ENCODE measurements around the gene JAKMIP1.
"Not testable (repeated sequence)": the region's sequence is repeated elsewhere in the genome, so short reads cannot be mapped to it uniquely, and the experiment has no call there.

Gene JAKMIP1

GRCh38 chr4:6221301-6221850, 21.0 kb upstream of the JAKMIP1 start:
- H3K27me3 ChIP-seq (ENCODE audit: insufficient read depth, low read depth, severe bottlenecking), result no peaks in the 10 kb centered on the region
- no peak overlapping the region for H3K27ac ChIP-seq
- H3K36me3 ChIP-seq, result no peaks in the 10 kb centered on the region
- DNase-seq, result no peak
- no peak for TF ChIP-seq CTCF (IDR thresholded peaks at IDR 0.05; ENCODE audit: low read depth, low read length)
- no peak overlapping the region for H3K4me3 ChIP-seq (ENCODE audit: low read depth, low read length)
- H3K9me3 ChIP-seq (ENCODE audit: severe bottlenecking), result peaks cover 8% of the 10 kb centered on the region

GRCh38 chr4:6217716-6218381, 17.5 kb upstream of the JAKMIP1 start:
- no peak for TF ChIP-seq CTCF (IDR thresholded peaks at IDR 0.05; ENCODE audit: low read depth, low read length)
- H3K4me3 ChIP-seq (ENCODE audit: low read depth, low read length), result no peak overlapping the region
- H3K27me3 ChIP-seq (ENCODE audit: insufficient read depth, low read depth, severe bottlenecking), result no peaks in the 10 kb centered on the region
- peaks cover 7% of the 10 kb centered on the region for H3K9me3 ChIP-seq (ENCODE audit: severe bottlenecking)
- no peak overlapping the region for H3K27ac ChIP-seq
- no peak for DNase-seq
- no peaks in the 10 kb centered on the region for H3K36me3 ChIP-seq

GRCh38 chr4:6216588-6216987, 16.2 kb upstream of the JAKMIP1 start:
- no peak for TF ChIP-seq CTCF (IDR thresholded peaks at IDR 0.05; ENCODE audit: low read depth, low read length)
- no peak for DNase-seq
- no peaks in the 10 kb centered on the region for H3K9me3 ChIP-seq (ENCODE audit: severe bottlenecking)

GRCh38 chr4:6209921-6210320, 9.6 kb upstream of the JAKMIP1 start:
- Histone ChIP-seq H3K27me3 (ENCODE audit: insufficient read depth, low read depth, severe bottlenecking) (no peaks in the 10 kb centered on the region), H3K9me3 (ENCODE audit: severe bottlenecking) (no peaks in the 10 kb centered on the region), H3K27ac (no peak overlapping the region), H3K4me3 (ENCODE audit: low read depth, low read length) (no peak overlapping the region), H3K36me3 (no peaks in the 10 kb centered on the region)
- TF ChIP-seq CTCF (IDR thresholded peaks at IDR 0.05; ENCODE audit: low read depth, low read length), result no peak
- DNase-seq, result no peak

More at GRCh38 chr4:6216588-6216987, 16.2 kb upstream of the JAKMIP1 start:
- H3K27ac ChIP-seq, result no peak overlapping the region
- H3K27me3 ChIP-seq (ENCODE audit: insufficient read depth, low read depth, severe bottlenecking), result no peaks in the 10 kb centered on the region
- no peaks in the 10 kb centered on the region for H3K36me3 ChIP-seq
- H3K4me3 ChIP-seq (ENCODE audit: low read depth, low read length), result no peak overlapping the region

GRCh38 chr4:6209291-6209690, 8.9 kb upstream of the JAKMIP1 start:
- H3K27me3 ChIP-seq (ENCODE audit: insufficient read depth, low read depth, severe bottlenecking); H3K36me3 ChIP-seq; H3K4me3 ChIP-seq (ENCODE audit: low read depth, low read length); H3K27ac ChIP-seq; H3K9me3 ChIP-seq (ENCODE audit: severe bottlenecking); DNase-seq: not testable (repeated sequence)

DNA sequence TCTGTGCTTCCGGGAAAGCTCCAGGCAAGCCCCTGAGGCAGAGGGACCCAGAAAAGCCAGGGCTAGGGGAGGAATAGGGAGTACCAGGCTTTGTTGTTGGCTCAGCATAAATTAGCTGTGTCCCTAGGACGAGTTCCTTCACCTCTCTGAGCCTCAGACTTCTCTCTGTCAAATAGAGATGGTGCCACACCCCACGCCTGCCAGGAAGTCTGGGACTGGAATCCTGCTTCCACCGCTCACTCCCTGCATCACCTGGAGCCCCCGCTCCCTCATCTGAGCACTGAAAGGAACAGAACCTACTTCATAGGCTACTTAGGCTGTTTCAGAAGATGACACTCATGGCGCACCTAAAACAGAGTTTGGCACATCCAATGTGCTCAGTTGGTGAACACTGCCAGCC, 8.1 kb upstream of the JAKMIP1 start:
- no peak for DNase-seq
- no peaks in the 10 kb centered on the region for H3K27me3 ChIP-seq (ENCODE audit: insufficient read depth, low read depth, severe bottlenecking)
- H3K27ac ChIP-seq, result no peak overlapping the region
- H3K9me3 ChIP-seq (ENCODE audit: severe bottlenecking), result no peaks in the 10 kb centered on the region
- no peak for TF ChIP-seq CTCF (IDR thresholded peaks at IDR 0.05; ENCODE audit: low read depth, low read length)
- no peak overlapping the region for H3K4me3 ChIP-seq (ENCODE audit: low read depth, low read length)
- no peaks in the 10 kb centered on the region for H3K36me3 ChIP-seq
